Left ventricle myocardium inferior (tissue), 1 donor: ENCODE data around the gene AEBP1. TPM values are rescaled to one million over a fixed set of nuclear protein-coding genes. Genes with fewer than 3 reads are reported as not detected.

ENCODE experiments used
- DNase-seq: peaks from one replicate; pipeline ENCODE4 v3.0.0-alpha.2; 2020
- H3K27ac ChIP-seq: fragments of 200-600 bp; replicated peaks from 2 replicates; pipeline ENCODE4 v1.8.0; 2021
- H3K27me3 ChIP-seq: fragments of 200-600 bp; 2 replicates; pipeline ENCODE4 v1.8.0; 2021; ENCODE audit warnings: low read depth
- H3K36me3 ChIP-seq: fragments of 200-600 bp; 2 replicates; pipeline ENCODE4 v1.8.0; 2021
- H3K4me1 ChIP-seq: fragments of 200-600 bp; 2 replicates; pipeline ENCODE4 v1.8.0; 2021
- H3K4me3 ChIP-seq: fragments of 200-600 bp; 2 replicates; pipeline ENCODE4 v1.8.0; 2021; ENCODE audit warnings: mild to moderate bottlenecking, moderate library complexity
- H3K9me3 ChIP-seq: fragments of 200-600 bp; replicated peaks from 2 replicates; pipeline ENCODE4 v1.8.0; 2021
- intact Hi-C: fragments of 100-400 bp; cut with micrococcal nuclease; formaldehyde crosslinking; loops from one replicate; pipeline ENCODE4 v1.11.0; 2022
- total RNA-seq: library from RNA; stranded (reverse); fragmentation: NEBNext Ultra II Directional; extraction: Animal tissue kit (Norgen Biotek cat#: 25700); gene quantifications from one replicate; pipeline ENCODE4 v1.2.1, GENCODE V29; 2021
- TF ChIP-seq, protein P1 (sequence below): fragments of 200-600 bp; IDR thresholded peaks from 2 replicates; pipeline ENCODE4 v1.8.0; 2021; ENCODE audit warnings: antibody characterized with exemption, mild to moderate bottlenecking, borderline replicate concordance
- donor health status: DM: no; HTN: yes; CAD: no; lungs with severe emphysema.

Gene AEBP1
- total RNA-seq, 1 donor from 2014 or later: 20.5 TPM

DNA sequence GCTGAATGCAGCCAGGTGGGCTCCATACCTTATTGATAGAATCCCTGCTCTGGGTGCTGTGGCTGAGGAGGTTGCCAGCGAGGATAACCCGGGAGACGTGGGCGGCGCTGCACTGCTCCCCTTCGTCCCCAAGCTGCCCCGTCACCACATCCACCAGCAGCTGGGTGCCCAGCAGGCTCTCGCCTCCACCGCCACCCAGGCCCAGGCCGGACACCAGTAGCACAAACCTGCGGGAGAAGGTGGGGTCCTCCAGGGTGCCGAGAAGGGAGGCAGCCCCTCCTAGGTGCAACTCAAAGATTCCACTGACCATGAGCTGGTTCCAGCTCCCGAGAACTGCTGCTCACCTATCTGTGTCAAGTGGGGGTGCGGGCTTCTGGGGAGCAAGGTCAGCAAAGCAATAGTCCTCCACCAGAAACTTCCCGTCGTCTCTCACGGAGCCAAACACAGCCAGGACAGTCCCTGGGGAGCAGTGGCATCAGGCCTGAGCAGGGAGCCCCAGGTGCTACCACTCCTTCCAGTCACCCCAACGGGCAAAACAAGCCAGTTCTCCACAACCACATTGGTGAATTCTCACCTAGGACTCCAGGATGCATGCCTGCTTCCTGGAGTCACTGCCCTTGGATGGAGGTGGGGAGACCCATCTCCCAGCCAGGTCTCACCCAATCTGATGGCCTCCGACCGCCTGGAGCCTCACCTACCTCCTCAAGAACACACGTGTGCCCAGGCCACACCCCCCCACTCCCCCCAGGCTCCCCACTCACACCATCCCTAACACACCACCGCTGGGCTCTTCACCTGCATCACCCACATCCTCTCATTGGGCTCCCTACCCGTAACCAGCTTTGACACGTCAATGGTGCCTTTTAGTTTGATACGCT, 12.9 kb downstream of the AEBP1 start:
- TF ChIP-seq, protein P1, sequence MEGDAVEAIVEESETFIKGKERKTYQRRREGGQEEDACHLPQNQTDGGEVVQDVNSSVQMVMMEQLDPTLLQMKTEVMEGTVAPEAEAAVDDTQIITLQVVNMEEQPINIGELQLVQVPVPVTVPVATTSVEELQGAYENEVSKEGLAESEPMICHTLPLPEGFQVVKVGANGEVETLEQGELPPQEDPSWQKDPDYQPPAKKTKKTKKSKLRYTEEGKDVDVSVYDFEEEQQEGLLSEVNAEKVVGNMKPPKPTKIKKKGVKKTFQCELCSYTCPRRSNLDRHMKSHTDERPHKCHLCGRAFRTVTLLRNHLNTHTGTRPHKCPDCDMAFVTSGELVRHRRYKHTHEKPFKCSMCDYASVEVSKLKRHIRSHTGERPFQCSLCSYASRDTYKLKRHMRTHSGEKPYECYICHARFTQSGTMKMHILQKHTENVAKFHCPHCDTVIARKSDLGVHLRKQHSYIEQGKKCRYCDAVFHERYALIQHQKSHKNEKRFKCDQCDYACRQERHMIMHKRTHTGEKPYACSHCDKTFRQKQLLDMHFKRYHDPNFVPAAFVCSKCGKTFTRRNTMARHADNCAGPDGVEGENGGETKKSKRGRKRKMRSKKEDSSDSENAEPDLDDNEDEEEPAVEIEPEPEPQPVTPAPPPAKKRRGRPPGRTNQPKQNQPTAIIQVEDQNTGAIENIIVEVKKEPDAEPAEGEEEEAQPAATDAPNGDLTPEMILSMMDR: no peak
- intact Hi-C loops: no loop called here
- DNase-seq: no peak
- H3K27me3 ChIP-seq: no peaks in the 10 kb centered on the region
- no peak overlapping the region for H3K27ac ChIP-seq
- H3K9me3 ChIP-seq: no peaks in the 10 kb centered on the region
- H3K4me3 ChIP-seq: no peak overlapping the region
- peaks cover 49% of the 10 kb centered on the region for H3K36me3 ChIP-seq
- H3K4me1 ChIP-seq: peaks cover 50% of the 10 kb centered on the region

DNA sequence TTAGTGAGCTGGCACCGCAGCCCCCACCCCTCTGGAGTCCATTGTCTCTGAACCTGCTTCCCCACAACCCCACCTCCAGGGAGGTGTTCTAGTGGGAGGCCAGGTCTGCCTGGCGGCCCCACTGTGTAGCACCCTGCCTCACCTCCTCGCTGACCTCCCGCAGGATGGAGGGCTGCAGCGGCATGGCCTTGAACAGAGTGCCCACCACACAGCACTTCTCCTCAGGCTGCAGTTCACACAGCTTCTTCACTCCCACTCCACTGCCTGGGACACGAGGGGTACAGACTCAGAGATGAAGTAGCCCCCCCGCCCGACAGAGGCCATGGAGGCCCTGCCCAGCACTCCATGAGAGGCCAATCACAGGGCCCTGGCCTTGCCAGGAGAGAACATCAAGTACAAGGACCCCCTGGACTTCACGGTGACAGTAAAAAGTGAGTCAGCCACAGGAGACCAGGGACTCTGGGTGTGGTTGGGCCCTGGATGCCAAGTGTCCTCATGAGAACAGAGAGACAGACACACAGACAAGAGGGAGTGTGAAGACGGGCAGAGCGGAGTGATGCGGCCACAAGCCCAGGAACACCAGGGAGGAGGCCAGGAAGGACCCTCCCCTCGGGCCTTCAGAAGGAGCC, 13.8 kb downstream of the AEBP1 start:
- peaks cover 59% of the 10 kb centered on the region for H3K4me1 ChIP-seq

DNA sequence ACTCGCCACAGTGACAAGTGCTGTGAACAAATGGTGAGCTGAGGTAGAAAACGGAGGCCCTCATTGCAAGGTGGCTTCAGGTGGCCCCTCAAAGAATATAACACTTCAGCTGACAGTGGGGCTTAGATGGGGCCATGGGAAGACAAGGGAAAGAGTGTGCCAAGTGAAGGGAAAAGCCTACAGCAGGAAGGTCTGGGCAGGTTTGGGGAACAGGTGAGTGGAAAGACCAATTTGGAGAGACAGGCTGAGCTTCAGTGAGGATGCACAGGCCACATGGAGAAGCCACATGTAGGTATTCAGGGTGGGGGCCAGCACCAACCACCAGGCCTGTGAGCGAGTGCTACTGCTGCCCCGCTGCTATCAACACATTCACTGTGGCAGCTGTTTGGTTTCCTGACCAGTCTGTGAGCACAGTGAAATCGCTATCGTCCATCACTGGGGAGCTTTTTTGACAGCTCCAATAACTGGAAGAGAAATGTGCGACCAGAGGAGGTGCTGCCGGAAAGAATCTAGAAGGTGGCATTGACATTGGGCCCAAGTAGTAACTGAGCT, 15.8 kb downstream of the AEBP1 start:
- no peak for DNase-seq
- H3K4me1 ChIP-seq: peaks cover 57% of the 10 kb centered on the region
- H3K4me3 ChIP-seq: no peak overlapping the region
- peaks cover 49% of the 10 kb centered on the region for H3K36me3 ChIP-seq
- TF ChIP-seq, protein P1: no peak
- intact Hi-C loops: no loop called here
- H3K27me3 ChIP-seq: no peaks in the 10 kb centered on the region
- H3K9me3 ChIP-seq: no peaks in the 10 kb centered on the region
- peak overlapping the region; percentile 8 for H3K27ac ChIP-seq

More for the DNA sequence above, 13.8 kb downstream of the AEBP1 start:
- no peak overlapping the region for H3K27ac ChIP-seq
- TF ChIP-seq, protein P1: no peak
- peaks cover 49% of the 10 kb centered on the region for H3K36me3 ChIP-seq
- no peaks in the 10 kb centered on the region for H3K27me3 ChIP-seq
- H3K4me3 ChIP-seq: no peak overlapping the region
- intact Hi-C loops: no loop called here
- H3K9me3 ChIP-seq: no peaks in the 10 kb centered on the region
- no peak for DNase-seq

DNA sequence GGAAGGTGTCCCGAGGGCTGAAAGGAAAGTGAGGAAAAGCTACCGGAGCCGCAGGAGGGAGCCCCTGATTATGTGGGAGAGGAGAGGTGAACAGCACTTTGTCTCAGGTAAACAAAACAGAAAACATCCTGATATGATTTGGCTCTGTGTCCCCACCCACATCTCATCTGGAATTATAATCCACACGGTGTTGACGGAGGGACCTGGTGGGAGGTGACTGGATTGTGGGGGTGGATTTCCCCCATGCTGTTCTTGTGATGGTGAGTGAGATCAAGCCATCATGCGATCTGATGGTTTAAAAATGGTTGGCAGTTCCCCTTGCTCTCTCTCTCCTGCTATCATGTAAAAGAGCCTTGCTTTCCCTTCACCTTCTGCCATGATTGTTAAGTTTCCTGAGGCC, 16.2 kb downstream of the AEBP1 start:
- Histone ChIP-seq H3K4me1 (peaks cover 53% of the 10 kb centered on the region), H3K27me3 (no peaks in the 10 kb centered on the region), H3K9me3 (no peaks in the 10 kb centered on the region), H3K36me3 (peaks cover 44% of the 10 kb centered on the region), H3K27ac (peak overlapping the region; percentile 8), H3K4me3 (no peak overlapping the region)
- intact Hi-C loops: no loop called here
- DNase-seq: no peak
- TF ChIP-seq, protein P1: no peak

DNA sequence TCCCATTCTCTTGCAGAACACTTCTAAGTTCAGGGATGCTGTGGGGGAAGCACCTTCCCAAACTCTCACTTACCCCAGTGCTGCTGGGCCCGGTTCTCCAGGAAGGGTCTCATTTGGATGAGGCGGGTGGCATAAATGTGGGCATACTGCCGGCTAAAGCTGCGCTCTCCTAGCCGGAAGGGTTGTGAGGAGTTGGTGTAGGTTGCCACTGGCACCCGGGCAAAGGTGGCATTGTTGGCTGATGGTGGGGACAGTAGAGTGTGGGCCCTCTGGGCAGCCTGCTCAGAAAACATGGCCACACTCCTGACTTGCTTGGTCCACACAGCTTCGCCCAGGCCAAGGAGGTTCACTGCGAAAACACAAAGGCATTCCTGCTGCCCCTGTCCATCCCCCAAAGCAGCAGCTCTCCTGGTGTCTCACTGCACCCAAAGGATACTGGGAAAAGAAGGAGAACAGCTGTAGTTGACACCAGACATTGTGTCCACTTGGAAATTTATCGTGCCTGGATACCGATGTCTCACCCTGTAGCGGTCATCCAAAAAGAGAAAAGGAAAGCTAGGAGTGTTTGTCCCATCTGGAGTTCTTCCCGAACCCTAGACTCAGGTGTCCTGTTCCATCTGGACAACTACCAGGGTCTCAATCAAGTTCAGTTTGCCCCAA, 17.7 kb downstream of the AEBP1 start:
- peaks cover 30% of the 10 kb centered on the region for H3K36me3 ChIP-seq
- TF ChIP-seq, protein P1: no peak
- H3K4me3 ChIP-seq: peak overlapping the region; percentile 77
- H3K27ac ChIP-seq: peak overlapping the region; percentile 90
- peaks cover 50% of the 10 kb centered on the region for H3K4me1 ChIP-seq
- peaks cover 2% of the 10 kb centered on the region for H3K9me3 ChIP-seq
- no peak for DNase-seq
- intact Hi-C loops: no loop called here
- H3K27me3 ChIP-seq: no peaks in the 10 kb centered on the region
